ENCODE results near the gene SLC30A2. TPM values are rescaled to one million over a fixed set of nuclear protein-coding genes. Genes with fewer than 3 reads are reported as not detected.

Gene SLC30A2
- total RNA-seq, 3 donors from 2014 or later = 0.12 to 0.14 (median 0.13) TPM

GRCh38 chr1:26044414-26044813 lies 1.5 kb downstream of the SLC30A2 start:
- Histone ChIP-seq H3K4me1 (ENCODE audit: low read depth) (peaks cover 18% of the 10 kb centered on the region), H3K4me3 (no peak overlapping the region), H3K36me3 (ENCODE audit: low read depth) (no peaks in the 10 kb centered on the region), H3K9me3 (no peaks in the 10 kb centered on the region)
- DNase-seq = no peak
- TF ChIP-seq CTCF (IDR thresholded peaks at IDR 0.05) = no peak
- intact Hi-C loops (cut with DNase I, micrococcal nuclease) = no loop called here
- no peak for ATAC-seq

GRCh38 chr1:26043765-26044164 lies 2.2 kb downstream of the SLC30A2 start:
- Histone ChIP-seq H3K4me3 (no peak overlapping the region), H3K9me3 (no peaks in the 10 kb centered on the region), H3K4me1 (ENCODE audit: low read depth) (peaks cover 14% of the 10 kb centered on the region), H3K36me3 (ENCODE audit: low read depth) (no peaks in the 10 kb centered on the region)
- DNase-seq (no peak), ATAC-seq (no peak)
- intact Hi-C loops (cut with DNase I, micrococcal nuclease) = no loop called here
- TF ChIP-seq CTCF (IDR thresholded peaks at IDR 0.05) = no peak

- Histone ChIP-seq H3K4me1 (ENCODE audit: low read depth) (peaks cover 14% of the 10 kb centered on the region), H3K9me3 (no peaks in the 10 kb centered on the region), H3K36me3 (ENCODE audit: low read depth) (no peaks in the 10 kb centered on the region), H3K4me3 (no peak overlapping the region)
- TF ChIP-seq CTCF (IDR thresholded peaks at IDR 0.05) = no peak
- intact Hi-C loops (cut with DNase I, micrococcal nuclease) = no loop called here
- no peak for DNase-seq
- no peak for ATAC-seq
Measured at GRCh38 chr1:26041978-26042377, 3.9 kb downstream of the SLC30A2 start.

GRCh38 chr1:26041401-26041800 lies 4.5 kb downstream of the SLC30A2 start:
- no peaks in the 10 kb centered on the region for H3K36me3 ChIP-seq (ENCODE audit: low read depth)
- H3K4me1 ChIP-seq (ENCODE audit: low read depth) = peaks cover 12% of the 10 kb centered on the region
- no peak for TF ChIP-seq CTCF (IDR thresholded peaks at IDR 0.05)
- intact Hi-C loops (cut with DNase I, micrococcal nuclease) = no loop called here
- no peaks in the 10 kb centered on the region for H3K9me3 ChIP-seq
- DNase-seq = no peak
- no peak for ATAC-seq
- no peak overlapping the region for H3K4me3 ChIP-seq

GRCh38 chr1:26038904-26039303 lies 7.0 kb downstream of the SLC30A2 start:
- peaks cover 9% of the 10 kb centered on the region for H3K4me1 ChIP-seq (ENCODE audit: low read depth)
- TF ChIP-seq CTCF (IDR thresholded peaks at IDR 0.05) = no peak
- no peak for ATAC-seq
- no peak for DNase-seq
- no peaks in the 10 kb centered on the region for H3K9me3 ChIP-seq
- no peaks in the 10 kb centered on the region for H3K36me3 ChIP-seq (ENCODE audit: low read depth)
- H3K4me3 ChIP-seq = no peak overlapping the region
- intact Hi-C loops (cut with DNase I, micrococcal nuclease) = loop anchor here in 1 of 2 donors (10.0 kb wide), 1 partner anchor 106 kb away; no protein-coding TSS in a partner anchor

- no peak for TF ChIP-seq CTCF (IDR thresholded peaks at IDR 0.05)
- no peak for DNase-seq
- Histone ChIP-seq H3K4me1 (ENCODE audit: low read depth) (peaks cover 9% of the 10 kb centered on the region), H3K36me3 (ENCODE audit: low read depth) (no peaks in the 10 kb centered on the region), H3K9me3 (no peaks in the 10 kb centered on the region), H3K4me3 (no peak overlapping the region)
- no peak for ATAC-seq
- intact Hi-C loops (cut with DNase I, micrococcal nuclease) = loop anchor here in 1 of 2 donors (10.0 kb wide), 1 partner anchor 106 kb away; no protein-coding TSS in a partner anchor
Measured at GRCh38 chr1:26038477-26038876, 7.4 kb downstream of the SLC30A2 start.

Data from mucosa of descending colon (tissue), 3 donors.